ENCODE results near the gene GDF7.

Gene GDF7

GRCh38 chr2:20629181-20629580 lies 37.8 kb upstream of the GDF7 start:
- DNase-seq = no peak

DNA sequence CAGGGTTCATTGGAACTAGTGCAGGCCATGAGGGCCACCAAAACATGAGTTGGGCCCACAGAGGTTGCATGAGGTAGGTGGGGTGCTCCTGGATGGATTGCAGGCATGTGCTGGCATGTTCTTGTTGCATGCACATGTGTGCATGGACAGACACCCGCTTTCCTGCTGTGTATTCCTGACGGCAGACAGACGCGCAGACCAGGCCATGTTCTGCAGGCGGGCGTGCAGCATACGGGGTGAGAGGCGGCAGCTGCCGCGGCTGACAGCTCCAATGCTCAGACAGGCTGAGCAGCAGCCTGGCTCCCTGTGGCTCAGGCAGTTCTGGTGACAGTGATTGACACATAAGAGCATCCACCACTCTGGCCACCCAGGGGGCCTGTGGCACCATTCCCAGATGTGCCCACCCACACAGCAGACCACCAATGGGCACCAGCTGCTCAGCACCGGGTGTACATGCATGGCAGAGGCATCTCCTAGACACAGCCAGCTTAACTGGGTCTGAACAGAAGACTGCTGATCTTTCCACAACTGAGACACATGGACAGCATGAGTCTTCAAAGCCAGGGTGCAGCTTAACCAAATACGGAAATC lies 37.3 kb upstream of the GDF7 start:
- peak; percentile 49 for DNase-seq

DNA sequence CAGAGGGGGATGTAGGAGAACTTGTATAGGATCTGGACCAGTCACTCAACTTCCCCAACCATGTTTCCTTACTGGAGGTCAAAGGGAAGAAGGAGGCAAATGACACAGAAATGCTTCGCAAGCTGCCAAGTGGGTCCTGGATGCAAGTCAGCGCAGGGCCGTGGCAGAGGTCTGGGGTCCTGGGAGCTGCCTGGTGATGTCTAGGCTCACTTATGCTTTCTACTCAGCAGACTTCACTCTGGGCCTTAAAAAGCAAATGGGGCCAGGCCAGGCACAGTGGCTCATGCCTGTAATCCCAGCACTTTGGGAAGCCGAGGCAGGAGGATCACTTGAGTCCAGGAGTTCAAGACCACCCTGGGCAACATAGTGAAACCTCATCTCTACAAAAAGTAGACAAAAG lies 36.0 kb upstream of the GDF7 start:
- no peak for DNase-seq

- DNase-seq = no peak
Observed at GRCh38 chr2:20631617-20632307, 35.2 kb upstream of the GDF7 start.

DNA sequence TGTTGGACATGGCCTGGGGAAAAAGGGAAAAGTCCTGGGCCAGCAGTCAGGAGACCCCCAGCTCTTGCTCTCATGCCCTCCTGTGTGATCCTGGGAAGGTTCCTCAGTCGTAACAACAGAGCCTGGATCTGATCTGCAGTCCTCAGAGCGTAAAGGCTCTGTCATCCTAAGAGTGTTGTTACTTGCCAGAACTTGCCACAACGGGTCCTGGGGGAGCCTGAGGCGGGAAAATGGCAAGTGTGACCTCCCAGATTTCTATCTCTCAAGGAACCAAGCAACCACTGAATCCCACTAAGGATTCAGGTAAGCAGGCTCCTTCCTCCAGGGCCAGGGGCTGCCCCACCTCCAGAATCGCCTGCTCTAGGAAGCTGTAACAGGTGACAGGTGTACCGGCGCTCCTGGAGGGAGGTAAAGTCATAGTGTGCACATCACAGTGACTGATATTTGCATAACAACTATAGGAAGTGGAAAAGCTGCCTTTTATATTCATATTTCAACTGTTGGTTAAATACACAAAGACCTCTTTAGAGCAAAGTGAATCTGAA lies 34.4 kb upstream of the GDF7 start:
- no peak for DNase-seq

- DNase-seq = no peak
Observed at GRCh38 chr2:20633001-20633400, 33.9 kb upstream of the GDF7 start.

DNA sequence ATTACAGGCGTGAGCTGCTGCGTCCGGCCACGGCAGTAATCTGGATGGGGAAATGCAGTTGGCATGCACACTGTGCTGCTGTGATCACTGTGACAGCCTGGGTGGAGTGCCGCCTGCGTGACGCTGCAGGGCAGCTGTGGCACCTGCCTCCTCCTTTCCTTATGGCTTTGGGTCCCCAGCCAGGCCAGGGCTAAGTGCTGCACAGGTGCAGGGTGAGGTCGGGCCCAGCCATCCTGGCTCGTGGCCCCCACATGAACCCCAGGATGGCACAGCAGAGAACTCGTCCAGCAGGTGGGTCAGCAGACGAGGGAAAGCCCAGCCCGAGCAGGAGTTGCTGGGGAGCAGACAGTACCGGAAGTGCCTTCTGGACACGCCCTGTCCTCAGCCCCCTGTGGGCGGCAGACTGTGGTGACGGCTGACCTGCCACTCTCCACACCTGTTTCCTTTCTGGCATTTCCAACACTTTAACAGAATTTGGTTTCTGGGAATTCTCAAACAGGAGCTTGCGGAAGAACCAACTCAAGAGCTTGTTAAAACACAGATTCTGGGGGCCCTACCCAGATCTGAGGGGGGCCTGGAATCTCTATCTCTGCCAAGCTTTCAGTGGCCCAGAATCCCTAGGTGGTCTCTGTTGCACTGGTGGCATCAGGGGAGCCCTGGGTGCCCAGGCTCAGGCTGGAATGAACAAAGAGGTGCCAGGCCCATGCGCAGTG lies 33.0 kb upstream of the GDF7 start:
- DNase-seq = no peak

DNA sequence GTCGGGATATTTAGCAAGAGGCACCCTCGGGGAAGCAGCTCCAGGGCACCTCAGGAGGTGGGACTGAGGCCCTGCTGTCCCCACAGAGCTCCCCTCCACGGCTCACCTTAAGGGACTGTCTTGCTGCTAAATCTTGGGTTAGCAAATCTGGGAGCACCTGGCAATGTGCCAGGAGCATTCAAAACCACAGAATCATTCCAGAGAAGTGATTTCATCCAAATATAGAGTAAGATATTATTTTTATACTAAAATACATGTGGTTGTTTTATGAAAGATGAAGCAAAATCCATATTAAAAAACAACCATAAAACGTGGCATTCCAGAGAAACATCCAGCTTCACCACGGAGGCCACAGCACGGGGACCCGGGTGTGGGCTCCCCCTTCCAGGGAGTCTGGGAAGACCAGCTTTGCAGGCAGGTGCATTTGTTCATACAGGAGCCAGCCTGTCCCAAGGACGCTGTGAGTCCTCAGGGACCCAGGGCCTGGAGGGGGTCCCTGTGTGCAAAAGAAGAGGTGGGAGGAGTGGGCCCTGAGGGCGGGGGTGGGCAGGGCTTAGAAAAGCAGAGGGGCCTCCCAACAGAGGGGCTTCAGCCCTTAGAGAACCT lies 32.3 kb upstream of the GDF7 start:
- peak; percentile 81 for DNase-seq

DNA sequence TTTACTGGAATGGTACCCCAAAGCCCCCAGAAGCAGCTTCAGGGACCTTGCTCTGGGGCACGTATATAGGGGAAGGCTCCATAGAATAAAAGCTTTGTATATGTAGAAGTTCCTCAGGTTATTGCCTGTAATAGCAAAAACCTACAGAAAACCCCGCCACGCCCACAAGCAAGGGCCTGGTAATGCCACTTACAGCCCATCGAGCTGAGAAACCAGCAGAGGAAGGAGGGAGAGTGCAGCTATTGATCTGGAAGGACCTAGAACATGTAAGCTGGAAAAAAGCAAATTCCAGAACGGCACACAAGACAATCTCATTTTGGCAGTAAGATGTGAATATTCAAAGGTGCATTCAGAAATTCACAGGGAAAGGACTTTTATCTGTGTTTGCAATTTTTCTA lies 31.8 kb upstream of the GDF7 start:
- no peak for DNase-seq

DNA sequence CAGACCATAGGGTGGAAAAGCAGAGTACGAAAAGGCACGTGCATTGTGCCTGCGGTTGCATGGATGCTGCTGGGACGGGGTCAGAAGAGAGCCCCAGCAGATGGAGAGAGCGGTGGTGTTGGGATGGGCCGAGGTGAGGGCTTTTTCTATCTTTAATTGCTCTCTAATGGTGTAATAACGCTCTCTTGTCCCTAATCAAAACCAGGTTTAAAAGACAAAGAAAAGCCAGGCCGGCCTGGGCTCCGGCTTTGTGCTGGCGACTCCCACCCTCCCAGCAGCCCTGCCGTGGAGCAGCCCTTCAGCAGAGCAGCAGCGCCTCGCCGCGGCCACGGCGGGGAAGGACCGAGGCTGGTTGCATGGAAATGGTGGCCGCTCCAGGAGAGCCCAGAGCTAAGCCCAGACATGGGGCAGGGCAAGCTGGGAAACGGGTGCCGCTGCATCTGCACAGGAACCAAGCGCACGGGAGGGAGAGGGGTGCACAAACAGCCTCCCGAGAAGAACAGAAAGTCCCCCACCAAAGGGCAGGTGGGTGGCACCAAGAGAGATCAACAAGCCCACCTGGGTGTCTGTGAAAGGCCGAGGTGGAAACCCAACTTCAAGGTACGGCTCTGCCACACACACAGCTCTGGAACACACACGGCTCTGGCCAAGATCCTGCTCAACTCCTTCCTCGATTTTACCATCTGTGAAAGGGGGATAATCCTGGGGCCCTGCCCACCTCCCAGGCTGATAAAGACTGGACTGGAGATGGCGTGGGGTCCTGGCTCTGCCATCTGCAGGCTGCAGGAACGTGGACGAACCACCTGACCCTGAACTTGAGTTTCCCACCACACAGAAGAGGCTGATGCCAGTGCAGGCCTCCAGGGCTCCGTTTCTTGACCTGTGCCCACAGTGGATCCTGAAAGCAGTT lies 31.0 kb upstream of the GDF7 start:
- peak; percentile 81 for DNase-seq

GRCh38 chr2:20637147-20637546 lies 29.8 kb upstream of the GDF7 start:
- no peak for DNase-seq

DNA sequence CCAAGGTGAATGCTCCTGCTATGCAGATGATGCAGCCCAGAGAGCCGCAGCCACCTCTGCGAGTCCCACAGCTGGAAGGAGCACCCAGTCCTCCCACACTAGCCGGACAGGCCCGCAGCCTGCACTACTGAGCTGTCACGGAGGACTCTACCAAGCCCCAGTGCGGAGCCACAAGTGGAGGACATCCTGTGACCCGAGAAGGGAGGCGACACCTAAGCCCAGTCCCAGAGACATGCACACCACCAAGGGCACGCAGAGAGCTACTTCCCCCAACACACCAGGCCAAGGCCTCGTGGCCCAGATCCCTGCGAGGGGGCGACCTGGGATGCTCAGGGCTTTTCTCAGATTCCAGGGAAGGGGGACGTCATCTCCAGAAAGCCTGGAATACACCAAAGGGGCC lies 28.9 kb upstream of the GDF7 start:
- DNase-seq = no peak

DNA sequence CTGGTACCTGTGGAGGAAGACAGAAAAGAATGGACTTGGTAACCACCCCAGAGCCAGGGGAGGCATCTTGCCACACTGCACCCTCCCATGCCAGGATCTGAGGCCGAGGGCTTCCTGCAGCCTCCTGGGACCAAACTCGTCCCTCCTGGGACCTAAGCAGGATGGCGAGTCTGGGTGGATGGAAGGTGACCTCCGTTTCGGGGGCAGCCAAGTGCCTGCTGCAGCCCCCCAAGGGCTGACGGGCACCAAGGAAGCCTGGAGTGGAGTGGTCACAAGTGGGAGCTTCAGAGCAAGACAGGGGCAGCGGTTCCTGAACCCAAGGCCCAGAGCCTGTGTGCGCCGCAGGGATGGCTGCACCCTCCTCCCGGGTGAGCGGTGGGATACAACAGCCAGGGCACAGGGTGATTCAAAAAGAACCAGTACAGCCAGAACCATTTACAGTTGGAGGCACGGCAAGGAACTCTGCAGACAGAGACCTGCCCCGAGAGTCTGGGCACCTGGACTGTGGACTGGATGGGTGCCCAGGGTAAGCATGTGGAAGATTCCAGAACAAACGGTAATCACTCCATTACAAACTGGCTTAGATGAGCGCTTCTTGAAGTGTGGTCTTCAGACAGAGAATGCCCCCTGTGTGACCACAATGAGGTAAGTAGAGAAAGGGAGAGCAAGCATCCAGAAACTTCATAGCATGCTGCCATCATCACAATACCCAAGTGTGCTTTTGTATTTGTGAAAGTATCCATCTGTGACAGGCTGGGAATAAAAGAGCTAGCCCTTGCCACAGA lies 28.1 kb upstream of the GDF7 start:
- no peak for DNase-seq

DNA sequence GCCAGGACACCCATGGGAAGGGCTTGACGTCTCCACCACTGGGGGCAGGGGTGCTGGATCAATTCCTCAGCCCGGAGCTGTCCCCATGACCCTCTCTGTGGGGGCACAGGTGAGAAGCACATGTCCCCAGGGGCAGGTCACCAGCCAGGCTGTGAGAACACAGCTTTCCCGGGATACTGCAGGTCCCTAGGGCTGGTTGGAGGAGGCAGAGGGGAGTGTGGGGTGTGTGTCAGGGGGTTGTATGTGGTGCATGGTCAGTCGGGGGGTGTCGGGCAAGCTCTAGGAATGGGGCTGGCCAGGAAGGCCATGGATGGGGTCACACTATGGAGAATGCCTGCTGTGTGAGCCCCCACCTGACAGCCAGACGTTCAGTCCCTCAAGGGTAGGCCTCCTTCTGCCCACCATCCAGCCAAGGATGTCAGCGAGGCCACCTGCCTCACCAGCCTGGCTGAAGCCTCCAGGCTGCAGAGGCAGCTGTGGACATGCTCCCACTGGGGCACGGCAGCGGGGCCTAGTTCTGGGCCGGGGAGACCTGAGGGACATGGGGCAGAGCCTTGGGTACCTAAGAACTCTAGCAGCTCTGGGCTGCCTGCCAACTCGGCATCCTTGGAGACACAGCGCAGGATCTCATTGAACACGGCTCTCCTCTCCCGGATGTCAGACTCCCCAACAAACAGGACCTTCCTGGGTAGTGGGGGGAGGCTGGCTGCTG lies 26.4 kb upstream of the GDF7 start:
- no peak for DNase-seq

DNA sequence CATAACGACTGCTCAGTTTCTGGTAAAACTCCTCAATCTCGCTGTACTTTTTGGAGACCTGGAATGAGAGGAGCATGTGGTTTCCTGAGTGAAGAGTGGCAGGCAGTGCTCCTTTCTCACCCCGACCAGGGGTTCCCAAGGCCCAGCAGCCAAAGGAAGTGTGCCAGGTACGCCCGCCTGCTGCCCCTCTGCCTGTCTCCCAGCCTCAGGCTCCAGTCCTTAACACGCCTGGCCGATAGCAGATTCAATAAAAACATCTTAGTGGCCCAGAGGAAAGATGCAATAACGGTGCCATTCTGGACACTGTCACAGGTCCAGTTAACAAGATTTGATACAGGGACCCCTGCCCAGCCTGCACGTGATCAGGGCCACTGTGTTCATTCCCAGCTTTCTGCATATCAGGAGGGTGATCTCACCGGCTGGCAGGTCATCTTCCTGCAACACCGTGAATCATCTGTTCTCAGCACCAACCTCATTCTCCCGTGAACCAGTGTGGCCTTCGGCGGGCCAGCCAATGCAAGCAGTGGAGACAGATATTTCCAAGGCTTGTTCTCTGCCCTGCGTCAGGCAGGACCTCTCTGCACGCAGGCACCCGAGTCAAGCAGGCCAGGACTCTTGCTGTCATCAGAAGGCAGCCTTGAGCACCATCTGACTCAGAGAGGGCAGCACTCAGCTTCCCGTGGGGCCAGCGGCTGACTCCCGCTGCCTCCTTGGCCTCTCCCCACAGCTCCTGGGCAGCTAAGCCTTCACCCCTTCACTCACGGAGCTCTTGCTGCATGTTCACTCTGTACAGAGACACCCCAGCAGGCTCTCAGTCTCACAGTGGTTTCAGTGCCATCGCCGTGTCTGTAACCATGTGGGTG lies 25.6 kb upstream of the GDF7 start:
- DNase-seq = peak; percentile 19

- DNase-seq = peak; percentile 67
Observed at GRCh38 chr2:20642055-20642971, 24.6 kb upstream of the GDF7 start.

- no peak for DNase-seq
Observed at GRCh38 chr2:20643060-20643459, 23.9 kb upstream of the GDF7 start.

DNA sequence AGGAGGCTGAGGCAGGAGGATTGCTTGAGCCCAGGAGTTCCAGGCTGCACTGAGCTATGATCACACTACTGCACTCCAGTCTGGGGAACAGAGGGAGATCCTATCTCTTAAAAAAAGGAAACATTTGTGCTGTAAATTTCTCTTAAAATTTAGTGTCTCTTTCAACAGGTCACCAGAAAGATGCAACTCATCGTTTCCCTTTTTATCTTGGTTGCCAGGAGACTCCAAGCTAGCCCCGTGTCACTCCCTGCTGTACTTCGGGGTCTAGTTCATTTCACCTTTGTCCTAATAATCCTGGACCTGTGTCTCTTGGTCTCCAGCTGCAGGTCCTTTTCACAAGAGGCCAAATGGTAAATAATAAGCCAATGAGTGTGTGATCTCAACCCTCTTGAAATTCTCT lies 23.1 kb upstream of the GDF7 start:
- DNase-seq = no peak

DNA sequence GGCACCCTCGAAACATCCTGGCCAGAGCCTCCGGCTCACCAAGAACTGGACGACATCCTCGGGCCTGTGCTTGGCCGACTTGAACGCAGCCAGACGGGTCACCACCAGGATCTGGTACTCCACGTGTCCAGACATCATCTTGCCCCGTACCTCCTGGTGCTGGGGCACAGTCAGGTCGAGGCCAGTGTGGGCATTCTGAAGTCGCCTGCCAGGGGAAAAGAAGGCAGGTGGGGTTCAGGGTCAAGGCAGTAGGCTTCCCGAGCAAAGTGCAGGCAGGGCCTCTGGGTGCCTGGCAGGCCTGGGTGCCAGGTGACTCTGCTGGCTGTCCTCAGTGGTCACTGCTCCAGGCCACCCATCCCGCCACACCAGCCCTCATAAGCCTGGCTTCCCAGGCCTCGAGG lies 21.6 kb upstream of the GDF7 start:
- no peak for DNase-seq

Measured in fibroblast of skin of scalp (primary cell).